GM13976 (cell line): ENCODE data around the gene H6PD.

Experiments
- DNase-seq: peaks from one replicate; pipeline ENCODE4 v3.0.0; 2012; ENCODE audit warnings: low spot score
- CTCF ChIP-seq: IDR thresholded peaks from 2 replicates; pipeline ENCODE4 v1.5.1; 2012; ENCODE audit warnings: borderline replicate concordance, mild to moderate bottlenecking; ENCODE audit not compliant: insufficient read depth; ENCODE audit errors: extremely low read depth, missing control alignments, control extremely low read depth
- in situ Hi-C: fragments of 300-500 bp; cut with MboI; formaldehyde crosslinking; loops from one replicate; pipeline ENCODE4 v1.12.0; 2022; ENCODE audit warnings: low sequenced_read_pairs, mixed read lengths, inconsistent platforms; ENCODE audit not compliant: unreplicated experiment

Gene H6PD

GRCh38 chr1:9248341-9249262, 14.0 kb downstream of the H6PD start:
- TF ChIP-seq CTCF: no peak
- in situ Hi-C loops: no loop called here
- no peak for DNase-seq

- in situ Hi-C loops: no loop called here
- DNase-seq: no peak
- TF ChIP-seq CTCF: no peak
Measured at GRCh38 chr1:9249263-9249533, 14.6 kb downstream of the H6PD start.

GRCh38 chr1:9249534-9250410, 15.2 kb downstream of the H6PD start:
- TF ChIP-seq CTCF: peak; percentile 49
- peak; percentile 76 for DNase-seq
- in situ Hi-C loops: no loop called here

GRCh38 chr1:9250411-9251381, 16.1 kb downstream of the H6PD start:
- in situ Hi-C loops: no loop called here
- TF ChIP-seq CTCF: no peak
- DNase-seq: no peak

GRCh38 chr1:9251501-9251900, 16.9 kb downstream of the H6PD start:
- in situ Hi-C loops: no loop called here
- no peak for TF ChIP-seq CTCF
- DNase-seq: no peak

- no peak for TF ChIP-seq CTCF
- in situ Hi-C loops: no loop called here
- no peak for DNase-seq
Measured at GRCh38 chr1:9253004-9253403, 18.4 kb downstream of the H6PD start.
